Stimulated activated CD4-positive, alpha-beta T cell treated with anti-CD3 and anti-CD28 coated beads, Interleukin-4, amount 100 ng/mL, for 4 hours (primary cell): Measurements from ENCODE around the gene TCF7L2.
"Not testable (repeated sequence)": the region's sequence is repeated elsewhere in the genome, so short reads cannot be mapped to it uniquely, and the experiment has no call there.

Experiments used
- DNase-seq, 2 experiments: peaks; one replicate each; pipeline ENCODE4 v3.0.0-alpha.2; 2020

Gene TCF7L2

DNA sequence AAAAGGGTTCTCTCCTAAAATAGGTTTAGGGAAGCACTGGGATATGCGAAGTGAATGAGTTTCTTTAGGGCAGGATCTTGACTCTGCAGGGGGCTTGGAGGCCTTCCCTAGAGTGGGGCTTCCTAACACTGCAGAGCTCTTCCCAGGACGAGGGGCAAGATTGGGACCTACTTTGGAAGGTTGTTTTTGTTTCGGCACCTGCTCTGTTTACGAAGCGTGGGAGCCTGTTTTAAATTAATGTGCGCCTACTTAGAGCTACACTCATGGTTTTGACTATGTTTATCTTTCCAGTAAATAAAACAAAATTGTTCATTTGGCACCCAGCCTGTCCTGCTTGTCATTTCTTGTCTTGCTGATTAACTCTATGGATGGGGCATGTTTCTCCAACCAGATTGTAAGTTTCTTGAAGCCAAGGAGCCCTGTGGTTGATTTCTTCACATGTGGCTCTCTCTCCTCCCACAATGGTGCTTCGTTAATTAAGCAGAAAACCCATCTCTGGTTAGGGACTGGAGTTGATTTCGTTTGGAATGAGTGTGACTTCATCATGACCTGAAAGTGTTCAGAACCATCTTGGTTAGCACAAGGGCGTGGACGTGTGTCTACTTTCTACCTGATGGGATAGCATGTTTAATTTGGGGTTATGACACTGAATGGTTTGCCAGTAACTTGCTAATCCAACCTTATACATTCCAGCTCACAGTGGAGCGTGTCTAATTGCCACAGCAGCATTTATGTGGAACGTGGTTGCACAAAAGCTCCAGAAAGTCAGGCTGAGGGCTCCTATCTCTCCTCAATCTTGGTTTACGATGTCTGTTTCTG, 98.1 kb downstream of the TCF7L2 start:
- DNase-seq, result no peak

DNA sequence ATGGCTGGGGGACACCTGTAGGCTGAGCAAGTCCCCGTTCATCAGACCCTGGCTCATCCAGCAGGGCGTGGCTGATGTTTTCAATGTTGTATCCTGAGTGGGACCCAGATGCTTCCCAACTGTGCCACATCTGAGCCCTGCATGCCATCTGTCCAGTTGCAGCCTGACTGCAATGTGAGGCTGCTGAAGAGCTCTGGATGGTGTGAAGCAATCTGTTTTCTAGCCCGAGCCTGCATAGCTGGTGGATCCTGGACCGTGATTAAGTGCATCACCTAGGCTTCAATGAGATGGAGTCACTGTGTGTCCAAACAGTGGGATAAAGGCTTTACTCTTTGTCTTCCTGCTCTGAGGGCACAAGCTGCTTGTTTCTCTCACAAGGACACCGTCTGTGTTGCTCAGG, 99.8 kb downstream of the TCF7L2 start:
- DNase-seq, result no peak

GRCh38 chr10:113052076-113052830, 102.2 kb downstream of the TCF7L2 start:
- no peak for DNase-seq

DNA sequence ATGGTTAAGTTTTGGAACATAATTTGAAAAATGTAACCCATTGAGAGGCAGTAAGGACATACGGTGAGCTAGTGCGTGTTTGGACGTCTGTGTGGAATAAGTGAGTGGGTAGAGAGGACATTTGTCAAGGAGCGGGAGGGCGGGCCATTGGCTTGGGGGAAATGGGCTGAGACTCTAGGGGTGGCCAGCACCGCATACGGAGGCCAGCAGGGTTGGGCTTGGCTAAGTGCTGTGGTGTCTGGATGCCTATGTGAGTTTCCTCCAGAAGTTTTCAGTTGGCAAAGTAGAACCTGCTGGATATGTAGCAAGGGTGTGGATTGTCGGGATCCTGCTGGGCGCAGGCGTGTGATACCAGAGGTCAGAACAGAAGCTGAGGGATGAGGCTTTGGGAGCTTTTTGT, 103.0 kb downstream of the TCF7L2 start:
- DNase-seq, result no peak

GRCh38 chr10:113053881-113054280, 103.8 kb downstream of the TCF7L2 start:
- DNase-seq, result no peak

DNA sequence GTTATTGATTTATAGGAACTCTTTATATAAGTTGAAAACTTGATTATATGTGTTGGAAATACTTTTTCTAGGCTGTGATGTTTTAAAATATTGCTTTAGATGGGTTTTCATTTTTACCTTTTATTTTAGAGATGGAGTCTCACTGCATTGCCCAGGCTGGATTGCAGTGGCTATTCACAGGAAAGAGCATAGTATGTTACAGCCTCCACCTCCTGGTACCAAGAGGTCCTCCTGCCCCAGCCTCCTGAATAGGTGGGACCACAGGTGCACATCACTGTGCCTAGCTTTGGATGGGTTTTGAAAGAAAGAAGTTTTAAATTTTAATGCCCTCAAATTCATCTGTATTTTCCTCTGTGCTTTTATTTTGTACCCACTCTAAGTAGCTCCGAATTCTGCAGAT, 105.4 kb downstream of the TCF7L2 start:
- no peak for DNase-seq

- DNase-seq, result no peak
Observed at GRCh38 chr10:113056030-113056429, 106.0 kb downstream of the TCF7L2 start.

DNA sequence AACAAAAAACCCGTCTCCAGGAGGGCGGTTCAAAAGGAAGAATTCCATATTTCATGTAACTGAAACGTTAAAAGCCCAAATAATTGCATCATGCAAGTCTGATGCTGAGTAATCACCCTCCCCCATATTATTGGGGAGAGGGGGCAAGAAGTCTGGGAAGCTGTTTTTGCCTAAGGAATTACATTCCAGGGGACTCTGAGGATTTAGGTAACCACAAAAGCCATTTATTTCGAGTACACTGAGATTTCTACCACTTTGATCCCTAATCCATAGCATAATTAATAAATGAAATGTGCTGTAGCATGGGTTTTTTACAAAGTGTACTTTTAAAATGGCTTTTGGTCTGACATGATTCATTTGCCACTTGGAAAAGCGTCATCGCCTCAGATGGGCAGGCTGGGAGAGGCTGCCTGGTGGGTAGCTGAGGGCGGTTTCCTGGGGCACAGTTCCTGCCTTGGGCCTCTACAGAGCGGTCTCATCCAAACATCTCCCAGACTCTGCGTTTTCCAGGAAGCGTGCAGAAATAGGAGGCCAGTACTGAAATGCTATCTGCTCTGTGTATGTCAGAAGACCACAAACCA, 106.5 kb downstream of the TCF7L2 start:
- no peak for DNase-seq

DNA sequence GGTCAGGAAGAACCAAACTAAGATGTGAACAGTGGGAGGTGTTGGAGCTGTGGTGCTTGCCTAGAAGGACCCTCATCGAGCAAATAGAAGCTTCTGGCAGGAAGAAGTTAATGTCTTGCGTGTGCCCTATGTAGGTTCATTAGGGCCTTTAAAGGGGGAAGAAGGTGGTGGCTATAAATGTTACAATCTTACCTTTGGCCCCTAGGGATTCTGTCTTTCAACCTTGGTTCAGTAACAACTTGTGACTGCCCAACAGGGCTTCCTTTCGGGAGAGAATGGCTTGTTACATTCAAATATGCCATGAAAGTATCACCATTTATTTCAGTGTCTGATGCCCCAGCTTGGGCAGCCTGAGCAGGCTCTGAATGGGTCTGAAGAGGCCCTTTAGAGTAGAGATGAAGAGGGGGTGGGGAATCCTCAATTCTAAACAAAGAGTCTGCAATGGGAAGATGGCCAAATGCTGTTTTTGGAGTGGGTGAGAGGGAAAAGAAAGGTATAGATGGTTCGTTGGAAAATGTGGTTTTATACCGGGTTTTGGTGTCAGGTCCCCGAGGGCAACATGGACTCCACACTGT, 108.0 kb downstream of the TCF7L2 start:
- DNase-seq, result no peak

- DNase-seq, result no peak
Observed at GRCh38 chr10:113058523-113059370, 108.7 kb downstream of the TCF7L2 start.

GRCh38 chr10:113059371-113059780, 109.3 kb downstream of the TCF7L2 start:
- no peak for DNase-seq

DNA sequence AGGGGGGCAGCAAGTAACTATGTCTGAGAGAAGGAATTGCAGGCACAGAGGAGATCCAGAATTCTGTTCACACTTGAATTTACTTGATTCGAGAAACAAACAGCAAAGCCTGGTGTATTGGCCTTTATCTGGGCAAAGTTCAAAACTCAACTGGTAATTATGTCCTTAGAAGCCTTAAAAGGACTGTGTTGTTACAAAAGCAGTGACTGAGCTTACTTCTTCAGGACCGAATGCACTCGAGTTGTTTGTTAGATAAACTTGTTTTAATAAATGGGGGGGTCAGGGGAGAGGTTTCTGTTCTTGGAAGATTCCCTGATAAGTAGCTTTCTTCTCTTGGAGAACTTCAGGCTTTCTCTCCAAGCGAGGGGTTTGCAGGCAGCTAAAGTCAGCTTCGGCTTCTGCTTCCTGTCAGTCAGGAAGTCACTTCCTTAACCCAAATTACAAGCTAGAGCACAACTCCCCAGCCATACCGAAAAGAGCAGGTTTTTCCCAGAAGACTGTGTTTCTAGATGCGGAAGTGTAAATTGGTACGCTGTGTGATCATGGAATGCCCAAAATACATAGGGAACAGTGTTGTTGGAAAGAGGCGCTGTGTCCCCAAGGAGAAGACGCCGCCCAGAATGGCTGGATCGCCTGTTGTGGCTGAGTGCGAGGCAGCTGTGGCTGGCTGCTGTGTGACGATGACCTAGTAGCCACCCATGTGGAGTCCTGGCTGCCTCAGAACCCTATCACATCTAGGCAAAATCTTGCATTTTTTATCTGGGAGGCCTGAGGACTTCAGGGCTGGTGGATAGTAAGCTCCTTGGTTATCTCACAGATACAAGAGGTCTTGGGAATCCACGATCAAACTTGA, 110.4 kb downstream of the TCF7L2 start:
- no peak for DNase-seq

GRCh38 chr10:113061054-113061430, 111.0 kb downstream of the TCF7L2 start:
- no peak for DNase-seq

DNA sequence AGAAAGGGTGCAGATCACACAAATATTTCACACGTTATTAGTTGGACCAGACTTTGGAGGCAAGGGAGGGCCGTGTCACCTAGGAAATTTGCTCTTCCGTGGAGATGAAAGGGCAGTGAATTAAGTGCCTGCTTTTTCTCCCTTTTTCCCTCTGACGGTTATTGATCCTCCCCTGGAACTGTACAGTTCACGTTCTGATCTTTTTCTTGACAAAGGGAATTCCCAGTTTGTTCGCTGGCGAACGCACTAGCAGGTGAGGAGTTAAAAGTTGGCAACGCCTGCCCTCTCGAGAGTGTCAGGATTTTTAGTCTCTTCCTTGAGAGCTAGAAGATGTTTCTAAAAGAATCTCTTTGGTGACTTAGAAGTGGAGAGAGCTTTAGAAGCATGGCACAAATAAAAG, 111.5 kb downstream of the TCF7L2 start:
- DNase-seq, result no peak

DNA sequence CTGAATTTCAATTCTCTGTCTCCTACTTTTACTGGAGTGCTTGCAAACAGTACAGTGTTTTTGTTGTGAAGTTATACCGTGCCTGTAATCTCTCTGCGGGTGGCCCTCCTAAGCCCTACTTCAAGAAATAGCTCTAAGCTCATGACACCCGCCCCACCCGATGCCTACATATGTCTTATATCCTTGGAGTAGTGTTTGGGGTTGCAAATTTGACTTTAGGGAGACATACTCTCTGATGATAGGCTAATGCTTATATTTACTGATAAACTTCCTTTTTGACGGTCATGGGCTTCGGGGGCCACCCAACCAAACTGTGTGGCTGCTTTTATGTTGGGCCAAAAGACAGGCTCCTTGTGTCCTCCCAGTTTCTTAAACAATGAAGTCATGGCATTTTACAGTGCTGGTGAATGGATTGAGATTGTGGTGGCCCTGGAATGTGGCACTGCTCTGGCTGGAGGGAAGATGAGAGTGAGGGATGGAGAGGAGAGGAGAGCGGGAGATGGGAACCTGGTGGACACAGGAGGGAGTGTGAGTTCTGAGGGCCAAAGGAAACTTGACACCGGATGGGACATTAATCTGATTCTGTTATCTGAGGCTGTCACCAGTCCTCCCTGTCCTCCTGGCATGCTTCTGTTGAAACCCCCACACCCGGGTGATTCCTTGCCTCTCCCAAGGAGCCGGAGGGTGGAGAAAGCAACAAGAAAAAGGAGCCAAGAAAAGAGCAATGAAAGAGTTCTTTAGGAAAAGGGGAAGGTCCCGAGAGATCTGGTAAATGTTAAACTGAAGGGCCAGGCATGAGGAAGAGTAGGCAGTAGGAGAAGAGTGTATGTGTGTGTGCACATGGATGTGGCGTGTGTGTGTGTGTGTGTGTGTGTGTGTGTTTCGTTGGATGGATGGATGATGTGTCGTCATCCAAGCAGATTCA, 113.3 kb downstream of the TCF7L2 start:
- no peak for DNase-seq

DNA sequence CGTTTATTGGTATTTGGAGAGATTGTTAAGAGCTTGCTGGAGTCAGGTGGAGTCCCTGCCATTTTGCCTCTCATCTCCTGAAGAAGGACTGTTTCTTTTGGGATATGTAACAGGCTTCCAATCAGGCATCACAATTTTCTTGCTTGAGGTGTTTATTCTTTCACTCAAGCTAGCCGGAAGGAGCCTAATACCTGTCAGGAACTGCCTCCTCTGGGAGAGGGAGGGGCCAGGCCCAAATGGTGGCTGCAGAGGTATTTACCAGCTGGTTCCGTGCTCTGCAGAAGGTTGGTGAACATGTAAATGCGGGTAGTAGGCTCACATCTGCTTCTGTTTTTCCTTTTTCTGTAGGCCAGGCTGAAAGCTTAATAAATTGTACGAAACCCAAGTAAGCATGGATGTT, 114.0 kb downstream of the TCF7L2 start:
- DNase-seq, result no peak

DNA sequence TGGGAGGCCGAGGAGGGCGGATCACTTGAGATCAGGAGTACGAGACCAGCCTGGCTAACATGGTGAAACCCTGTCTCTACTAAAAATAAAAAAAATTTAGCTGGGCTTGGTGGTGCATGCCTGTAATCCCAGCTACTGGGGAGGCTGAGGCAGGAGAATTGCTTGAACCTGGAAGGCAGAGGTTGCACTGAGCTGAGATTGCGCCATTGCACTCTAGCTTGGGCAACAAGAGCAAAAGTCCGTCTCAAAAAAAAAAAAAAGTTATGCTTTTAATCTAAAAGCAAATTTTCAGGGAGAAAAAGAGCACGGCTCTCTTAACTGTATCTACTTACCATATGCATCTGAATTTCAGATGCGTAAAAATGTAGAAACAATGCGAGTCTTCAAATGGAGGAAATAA, 116.1 kb downstream of the TCF7L2 start:
- DNase-seq, result not testable (repeated sequence)

- no peak for DNase-seq
Observed at GRCh38 chr10:113066561-113067312, 116.7 kb downstream of the TCF7L2 start.

DNA sequence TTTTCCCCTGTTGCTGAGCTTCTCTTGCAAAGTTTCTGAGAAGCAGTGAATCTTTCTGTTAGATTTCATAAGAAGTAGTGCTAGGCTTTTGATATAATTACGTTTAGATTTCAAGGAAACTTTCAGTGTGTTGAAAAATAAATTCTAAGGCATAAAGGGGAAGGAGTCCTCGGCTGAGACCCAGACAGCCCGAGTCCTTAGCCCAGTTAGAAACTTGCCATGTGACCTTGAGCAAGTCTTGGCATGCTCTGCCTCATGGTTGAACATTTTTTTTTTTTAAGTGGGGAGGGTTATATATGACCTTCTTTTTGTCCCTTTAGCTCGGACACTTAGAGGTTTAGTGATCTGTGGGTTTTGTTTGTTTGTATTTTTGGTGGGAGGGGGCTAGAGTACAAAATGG, 117.5 kb downstream of the TCF7L2 start:
- no peak for DNase-seq
